Suprapubic skin (tissue), 4 donors: ENCODE results near the gene PRR35. TPM values are rescaled to one million over a fixed set of nuclear protein-coding genes. Genes with fewer than 3 reads are reported as not detected.

Experiments used
- DNase-seq, 2 donors: peaks; one replicate each; pipeline ENCODE4 v3.0.0-alpha.2; 2019; ENCODE audit warnings: low spot score in 2 of 2
- H3K27ac ChIP-seq: fragments of 200-600 bp; sonication (generic); one replicate; pipeline ENCODE4 v1.5.1; 2019
- H3K27me3 ChIP-seq: fragments of 200-600 bp; sonication (generic); one replicate; pipeline ENCODE4 v1.5.1; 2019
- H3K36me3 ChIP-seq: fragments of 200-600 bp; sonication (generic); one replicate; pipeline ENCODE4 v1.5.1; 2019
- H3K4me1 ChIP-seq: fragments of 200-600 bp; sonication (generic); one replicate; pipeline ENCODE4 v1.5.1; 2019
- H3K4me3 ChIP-seq: fragments of 200-600 bp; sonication (generic); one replicate; pipeline ENCODE4 v1.5.1; 2019; ENCODE audit warnings: mild to moderate bottlenecking
- H3K9me3 ChIP-seq: fragments of 200-600 bp; sonication (generic); one replicate; pipeline ENCODE4 v1.5.1; 2019
- EP300 ChIP-seq: sonication (generic); formaldehyde crosslinking; IDR thresholded peaks from one replicate; pipeline ENCODE4 v1.6.1; 2017; ENCODE audit warnings: antibody characterized with exemption
- POLR2A ChIP-seq, 2 donors: fragments of 450-650 bp; IDR thresholded peaks; one replicate each; pipeline ENCODE4 v1.6.1; 2017; ENCODE audit warnings: antibody characterized with exemption in 2 of 2, mild to moderate bottlenecking in 2 of 2, moderate library complexity in 2 of 2
- POLR2AphosphoS5 ChIP-seq, 3 donors: sonication (generic); formaldehyde crosslinking; IDR thresholded peaks; one replicate each; pipeline ENCODE4 v1.6.1; 2017; ENCODE audit warnings: antibody characterized with exemption in 3 of 3
- WGBS: methylation state at CpG from one replicate; pipeline ENCODE4 v1.1.5; 2018; 5-methylcytosine and 5-hydroxymethylcytosine counted together
- total RNA-seq, 4 donors: library from RNA; depleted of rRNA; stranded (reverse); fragments of >200 nt; gene quantifications; one replicate each; pipeline ENCODE4 v1.1.0, GENCODE V29; 2016
- TF ChIP-seq, protein P1 (sequence below), 2 donors: fragments of 200-600 bp in 1 of 2; fragments of 450-650 bp in 1 of 2; sonication (generic) in 1 of 2; IDR thresholded peaks; one replicate each; pipeline ENCODE4 v1.5.1; 2016 to 2019; ENCODE audit warnings: antibody characterized with exemption in 2 of 2, mild to moderate bottlenecking in 1 of 2, moderate library complexity in 1 of 2

PRR35 gene
- total RNA-seq, 4 donors from 2014 or later = not detected

DNA sequence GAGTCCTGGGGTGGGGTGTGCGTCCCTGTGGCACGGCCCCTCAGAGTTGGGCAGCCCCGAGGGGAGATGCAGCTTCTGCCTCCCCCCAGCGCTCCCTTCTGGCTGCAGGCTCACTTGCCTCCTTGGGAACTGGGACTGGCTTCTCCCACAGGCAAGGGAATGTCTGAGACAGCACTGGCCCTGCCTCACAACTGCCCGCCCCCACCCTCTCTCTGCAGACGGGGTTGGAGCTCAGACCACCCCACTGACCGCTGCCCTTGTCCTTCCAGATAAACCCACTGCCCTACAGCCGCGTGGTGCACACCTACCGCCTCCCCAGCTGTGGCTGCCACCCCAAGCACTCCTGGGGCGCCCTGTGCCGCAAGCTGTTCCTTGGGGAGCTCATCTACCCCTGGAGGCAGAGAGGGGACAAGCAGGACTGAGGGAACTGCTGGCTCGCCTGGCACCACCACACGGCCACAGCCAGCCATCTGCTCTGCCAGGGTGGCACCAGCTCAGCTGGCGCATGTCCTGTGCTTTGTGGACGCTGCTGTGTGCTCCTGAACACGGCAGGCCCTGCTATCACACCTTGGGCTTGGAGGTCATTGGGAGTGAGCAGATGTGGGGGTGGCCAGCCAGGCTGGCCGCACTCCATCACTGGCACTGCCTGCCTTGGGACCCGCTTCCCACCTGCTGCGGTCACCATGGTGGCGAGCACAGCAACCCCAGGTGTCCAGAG, 22.6 kb downstream of the PRR35 start:
- no peak for DNase-seq
- Histone ChIP-seq H3K27me3 (no peaks in the 10 kb centered on the region), H3K36me3 (peaks cover 15% of the 10 kb centered on the region), H3K4me3 (no peak overlapping the region), H3K27ac (no peak overlapping the region), H3K4me1 (peaks cover 29% of the 10 kb centered on the region), H3K9me3 (no peaks in the 10 kb centered on the region)
- TF ChIP-seq POLR2A (IDR thresholded peaks at IDR 0.05) = no peak
- TF ChIP-seq EP300 = no peak
- no peak for TF ChIP-seq POLR2AphosphoS5 (IDR thresholded peaks at IDR 0.05)
- TF ChIP-seq, protein P1, sequence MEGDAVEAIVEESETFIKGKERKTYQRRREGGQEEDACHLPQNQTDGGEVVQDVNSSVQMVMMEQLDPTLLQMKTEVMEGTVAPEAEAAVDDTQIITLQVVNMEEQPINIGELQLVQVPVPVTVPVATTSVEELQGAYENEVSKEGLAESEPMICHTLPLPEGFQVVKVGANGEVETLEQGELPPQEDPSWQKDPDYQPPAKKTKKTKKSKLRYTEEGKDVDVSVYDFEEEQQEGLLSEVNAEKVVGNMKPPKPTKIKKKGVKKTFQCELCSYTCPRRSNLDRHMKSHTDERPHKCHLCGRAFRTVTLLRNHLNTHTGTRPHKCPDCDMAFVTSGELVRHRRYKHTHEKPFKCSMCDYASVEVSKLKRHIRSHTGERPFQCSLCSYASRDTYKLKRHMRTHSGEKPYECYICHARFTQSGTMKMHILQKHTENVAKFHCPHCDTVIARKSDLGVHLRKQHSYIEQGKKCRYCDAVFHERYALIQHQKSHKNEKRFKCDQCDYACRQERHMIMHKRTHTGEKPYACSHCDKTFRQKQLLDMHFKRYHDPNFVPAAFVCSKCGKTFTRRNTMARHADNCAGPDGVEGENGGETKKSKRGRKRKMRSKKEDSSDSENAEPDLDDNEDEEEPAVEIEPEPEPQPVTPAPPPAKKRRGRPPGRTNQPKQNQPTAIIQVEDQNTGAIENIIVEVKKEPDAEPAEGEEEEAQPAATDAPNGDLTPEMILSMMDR (IDR thresholded peaks at IDR 0.05) = no peak
- 89% methylated on average over 7 of the region's 21 CpGs for WGBS

DNA sequence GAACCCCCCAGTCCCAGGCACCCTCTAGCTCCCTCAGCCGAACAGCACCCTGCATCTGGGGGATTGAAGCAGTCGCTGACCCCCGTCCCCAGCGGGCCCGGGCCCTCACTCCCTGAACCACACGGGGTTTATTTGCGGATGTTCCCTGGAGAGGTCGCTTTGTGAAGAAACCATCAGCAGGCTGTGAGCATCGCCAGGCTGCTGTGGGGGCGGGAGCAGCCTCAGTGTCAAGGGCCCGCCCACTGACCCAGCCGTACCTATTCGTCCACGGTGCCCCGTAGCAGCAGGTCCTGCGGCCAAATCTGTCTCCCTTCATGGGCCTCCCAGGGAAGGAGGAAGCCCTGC, 23.2 kb downstream of the PRR35 start:
- H3K27ac ChIP-seq = no peak overlapping the region
- H3K36me3 ChIP-seq = peaks cover 15% of the 10 kb centered on the region
- no peak for DNase-seq
- H3K27me3 ChIP-seq = no peaks in the 10 kb centered on the region
- no peaks in the 10 kb centered on the region for H3K9me3 ChIP-seq
- H3K4me3 ChIP-seq = no peak overlapping the region
- TF ChIP-seq, protein P1 (IDR thresholded peaks at IDR 0.05) = no peak
- TF ChIP-seq POLR2A (IDR thresholded peaks at IDR 0.05) (no peak), EP300 (no peak), POLR2AphosphoS5 (IDR thresholded peaks at IDR 0.05) (no peak)
- WGBS = 38% methylated on average over 7 of the region's 16 CpGs
- H3K4me1 ChIP-seq = peaks cover 36% of the 10 kb centered on the region

DNA sequence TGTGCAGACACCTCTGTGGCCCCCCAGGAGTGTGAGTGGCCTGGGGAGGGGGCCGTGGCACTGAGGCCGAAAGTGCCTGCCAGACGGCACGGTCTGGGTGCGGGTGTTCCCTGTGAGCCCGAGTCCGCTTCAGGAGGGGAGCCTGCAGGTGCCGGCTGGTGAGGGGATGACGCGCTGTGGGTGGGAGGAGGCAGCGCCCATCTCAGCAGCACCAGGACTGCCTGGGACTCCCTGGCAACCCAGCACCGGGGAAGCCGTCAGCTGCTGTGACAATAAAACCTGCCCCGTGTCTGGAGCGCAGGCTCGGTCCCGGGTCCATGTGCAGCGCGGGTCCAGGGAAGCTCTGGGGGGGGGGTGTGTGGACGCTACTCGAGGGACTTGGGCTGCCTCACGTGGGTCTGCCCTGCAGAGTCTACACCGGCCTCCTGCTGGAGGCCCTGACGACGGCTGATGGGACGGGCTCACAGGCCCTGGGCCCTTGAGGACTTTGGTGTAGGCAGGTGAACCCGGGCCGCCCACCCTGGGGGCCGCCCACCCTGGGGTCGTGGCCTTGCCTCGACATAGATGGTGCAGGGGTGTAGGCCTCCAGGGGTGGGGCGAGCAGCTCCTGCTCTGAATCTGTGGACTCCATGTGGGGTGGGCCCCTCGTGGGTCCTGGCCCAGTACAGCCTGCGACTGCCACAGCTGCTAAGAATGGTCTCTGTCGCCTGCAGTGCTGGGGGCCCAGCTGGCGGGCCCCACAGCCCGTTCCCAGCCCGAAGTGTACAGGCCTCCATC, 23.8 kb downstream of the PRR35 start:
- no peak for DNase-seq
- Histone ChIP-seq H3K4me3 (no peak overlapping the region), H3K4me1 (peaks cover 34% of the 10 kb centered on the region), H3K36me3 (peaks cover 15% of the 10 kb centered on the region), H3K27me3 (no peaks in the 10 kb centered on the region), H3K27ac (no peak overlapping the region), H3K9me3 (no peaks in the 10 kb centered on the region)
- TF ChIP-seq, protein P1 (IDR thresholded peaks at IDR 0.05) = no peak
- TF ChIP-seq POLR2A (IDR thresholded peaks at IDR 0.05) (no peak), EP300 (no peak), POLR2AphosphoS5 (IDR thresholded peaks at IDR 0.05) (no peak)
- 60% methylated on average over 4 of the region's 38 CpGs for WGBS

DNA sequence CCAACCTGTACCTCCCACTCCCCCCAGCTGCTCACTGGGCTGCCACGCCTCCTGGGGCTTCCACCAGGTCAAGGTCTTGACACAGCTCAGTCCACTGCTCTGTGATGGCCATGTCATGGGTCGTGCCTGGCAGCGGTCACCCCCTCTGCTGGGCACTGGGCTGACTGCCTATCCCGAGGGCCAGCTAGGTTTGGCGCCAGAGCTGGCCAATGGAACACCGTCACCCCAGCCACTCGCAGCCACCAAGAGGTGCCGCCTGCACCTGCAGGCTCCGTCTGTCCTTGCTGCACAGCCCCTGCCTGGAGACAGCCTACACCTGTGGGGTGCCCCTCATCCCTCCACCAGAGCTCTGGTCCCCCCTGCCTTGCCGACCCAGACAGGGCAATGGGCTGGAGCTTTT, 25.2 kb downstream of the PRR35 start:
- WGBS = no CpG with 5 or more reads among the region's 10 CpGs
- Histone ChIP-seq H3K36me3 (peaks cover 12% of the 10 kb centered on the region), H3K9me3 (no peaks in the 10 kb centered on the region), H3K4me1 (peaks cover 33% of the 10 kb centered on the region), H3K27me3 (no peaks in the 10 kb centered on the region), H3K27ac (no peak overlapping the region), H3K4me3 (no peak overlapping the region)
- no peak for TF ChIP-seq POLR2A (IDR thresholded peaks at IDR 0.05)
- no peak for TF ChIP-seq EP300
- no peak for TF ChIP-seq POLR2AphosphoS5 (IDR thresholded peaks at IDR 0.05)
- TF ChIP-seq, protein P1 (IDR thresholded peaks at IDR 0.05) = no peak
- DNase-seq = no peak

DNA sequence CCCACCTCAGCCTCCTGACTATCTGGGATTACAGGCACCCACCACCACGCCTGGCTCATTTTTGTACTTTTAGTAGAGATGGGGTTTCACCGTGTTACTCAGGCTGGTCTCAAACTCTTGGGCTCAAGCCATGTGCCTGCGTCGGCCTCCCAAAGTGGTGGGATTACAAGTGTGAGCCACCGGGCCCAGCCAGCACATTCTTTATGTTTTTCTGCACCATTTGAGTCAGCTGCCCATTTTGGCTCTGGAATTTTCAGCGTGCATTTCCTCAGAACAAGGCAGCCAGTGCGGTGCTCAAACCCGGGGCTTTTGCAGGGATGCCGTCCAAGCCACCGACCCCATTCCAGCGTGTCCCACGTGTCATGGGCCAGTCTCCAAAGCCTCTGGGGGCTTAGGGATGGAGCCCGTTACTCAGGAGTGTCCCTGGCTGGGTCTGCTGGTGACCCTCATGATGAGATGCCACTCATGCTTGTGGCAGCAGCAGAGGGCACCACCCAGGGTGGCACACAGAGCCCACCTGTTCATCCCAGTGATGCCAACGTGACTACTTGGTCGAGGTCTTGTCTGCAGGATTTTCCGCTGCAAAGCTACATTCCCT, 26.0 kb downstream of the PRR35 start:
- peaks cover 4% of the 10 kb centered on the region for H3K36me3 ChIP-seq
- no peaks in the 10 kb centered on the region for H3K27me3 ChIP-seq
- TF ChIP-seq POLR2AphosphoS5 (IDR thresholded peaks at IDR 0.05) (no peak), POLR2A (IDR thresholded peaks at IDR 0.05) (no peak)
- no peak overlapping the region for H3K4me3 ChIP-seq
- H3K27ac ChIP-seq = no peak overlapping the region
- H3K9me3 ChIP-seq = no peaks in the 10 kb centered on the region
- WGBS = 25% methylated on average over 14 of the region's 16 CpGs
- no peak for DNase-seq
- H3K4me1 ChIP-seq = peaks cover 41% of the 10 kb centered on the region
